ENCODE data around the gene SEMA6A. TPM values are rescaled to one million over a fixed set of nuclear protein-coding genes. Genes with fewer than 3 reads are reported as not detected.

Gene SEMA6A
- total and polyA plus RNA-seq, 4 donors = 3.4 to 31.6 (median 12.0) TPM

GRCh38 chr5:116563736-116564308 lies 10.8 kb downstream of the SEMA6A start:
- WGBS, 2 donors = 63 to 74% methylated on average over 6 of the region's 6 CpGs
- no peak for ATAC-seq (ENCODE audit: insufficient read depth, low FRiP score)
- H3K36me3 ChIP-seq (ENCODE audit: control insufficient read depth in 4 of 4, insufficient read depth in 4 of 4, low read length in 4 of 4) = no peaks in the 10 kb centered on the region
- DNase-seq = no peak
- H3K9ac ChIP-seq (ENCODE audit: insufficient read depth in 1 of 2, low read length in 2 of 2) = no peak overlapping the region
- H3K4me1 ChIP-seq (ENCODE audit: control insufficient read depth in 5 of 5, insufficient read depth in 5 of 5, low read length in 5 of 5) = peaks cover 0 to 14% (median 6%) of the 10 kb centered on the region in 5 donors
- no peaks in the 10 kb centered on the region for H3K9me3 ChIP-seq (ENCODE audit: control insufficient read depth in 4 of 4, insufficient read depth in 3 of 4, low read length in 3 of 4)
- H3K27me3 ChIP-seq (ENCODE audit: control insufficient read depth in 3 of 3, insufficient read depth in 3 of 3, low read length in 2 of 3) = no peaks in the 10 kb centered on the region
- H3K27ac ChIP-seq (ENCODE audit: low read depth in 1 of 2, low read length in 1 of 2) = no peak overlapping the region
- H3K4me3 ChIP-seq = no peak overlapping the region
- no peak for TF ChIP-seq CTCF (IDR thresholded peaks at IDR 0.05; ENCODE audit: control extremely low read depth, extremely low read depth)

GRCh38 chr5:116562669-116563068 lies 12.0 kb downstream of the SEMA6A start:
- WGBS, 2 donors = 85 to 87% methylated on average over 11 of the region's 11 CpGs
- Histone ChIP-seq H3K9me3 (ENCODE audit: control insufficient read depth in 4 of 4, insufficient read depth in 3 of 4, low read length in 3 of 4) (no peaks in the 10 kb centered on the region), H3K4me3 (no peak overlapping the region), H3K9ac (ENCODE audit: insufficient read depth in 1 of 2, low read length in 2 of 2) (no peak overlapping the region), H3K27me3 (ENCODE audit: control insufficient read depth in 3 of 3, insufficient read depth in 3 of 3, low read length in 2 of 3) (no peaks in the 10 kb centered on the region), H3K36me3 (ENCODE audit: control insufficient read depth in 4 of 4, insufficient read depth in 4 of 4, low read length in 4 of 4) (no peaks in the 10 kb centered on the region), H3K27ac (ENCODE audit: low read depth in 1 of 2, low read length in 1 of 2) (no peak overlapping the region), H3K4me1 (ENCODE audit: control insufficient read depth in 5 of 5, insufficient read depth in 5 of 5, low read length in 5 of 5) (peaks cover 0 to 14% (median 6%) of the 10 kb centered on the region in 5 donors)
- ATAC-seq (ENCODE audit: insufficient read depth, low FRiP score) (no peak), DNase-seq (no peak)
- TF ChIP-seq CTCF (IDR thresholded peaks at IDR 0.05; ENCODE audit: control extremely low read depth, extremely low read depth) = no peak

GRCh38 chr5:116561658-116562057 lies 13.0 kb downstream of the SEMA6A start:
- no peaks in the 10 kb centered on the region for H3K9me3 ChIP-seq (ENCODE audit: control insufficient read depth in 4 of 4, insufficient read depth in 3 of 4, low read length in 3 of 4)
- H3K4me3 ChIP-seq = no peak overlapping the region
- no peak for TF ChIP-seq CTCF (IDR thresholded peaks at IDR 0.05; ENCODE audit: control extremely low read depth, extremely low read depth)
- DNase-seq (no peak), ATAC-seq (ENCODE audit: insufficient read depth, low FRiP score) (no peak)
- no peak overlapping the region for H3K27ac ChIP-seq (ENCODE audit: low read depth in 1 of 2, low read length in 1 of 2)
- no peaks in the 10 kb centered on the region for H3K36me3 ChIP-seq (ENCODE audit: control insufficient read depth in 4 of 4, insufficient read depth in 4 of 4, low read length in 4 of 4)
- H3K4me1 ChIP-seq (ENCODE audit: control insufficient read depth in 5 of 5, insufficient read depth in 5 of 5, low read length in 5 of 5) = peaks cover 0 to 14% (median 5%) of the 10 kb centered on the region in 5 donors
- H3K27me3 ChIP-seq (ENCODE audit: control insufficient read depth in 3 of 3, insufficient read depth in 3 of 3, low read length in 2 of 3) = no peaks in the 10 kb centered on the region
- no peak overlapping the region for H3K9ac ChIP-seq (ENCODE audit: insufficient read depth in 1 of 2, low read length in 2 of 2)
- 50 to 54% methylated on average over 3 of the region's 3 CpGs for WGBS, 2 donors

- Histone ChIP-seq H3K4me1 (ENCODE audit: control insufficient read depth in 5 of 5, insufficient read depth in 5 of 5, low read length in 5 of 5) (peaks cover 0 to 13% (median 5%) of the 10 kb centered on the region in 5 donors), H3K9me3 (ENCODE audit: control insufficient read depth in 4 of 4, insufficient read depth in 3 of 4, low read length in 3 of 4) (no peaks in the 10 kb centered on the region), H3K36me3 (ENCODE audit: control insufficient read depth in 4 of 4, insufficient read depth in 4 of 4, low read length in 4 of 4) (no peaks in the 10 kb centered on the region), H3K27me3 (ENCODE audit: control insufficient read depth in 3 of 3, insufficient read depth in 3 of 3, low read length in 2 of 3) (no peaks in the 10 kb centered on the region), H3K27ac (ENCODE audit: low read depth in 1 of 2, low read length in 1 of 2) (peak overlapping the region in 1 of 2 donors; percentile 52), H3K4me3 (no peak overlapping the region), H3K9ac (ENCODE audit: insufficient read depth in 1 of 2, low read length in 2 of 2) (no peak overlapping the region)
- 76 to 90% methylated on average over 4 of the region's 4 CpGs for WGBS, 2 donors
- no peak for TF ChIP-seq CTCF (IDR thresholded peaks at IDR 0.05; ENCODE audit: control extremely low read depth, extremely low read depth)
- no peak for ATAC-seq (ENCODE audit: insufficient read depth, low FRiP score)
- no peak for DNase-seq
Measured at GRCh38 chr5:116559673-116560164, 14.9 kb downstream of the SEMA6A start.
